CD4-positive, alpha-beta T cell (primary cell): Measurements from ENCODE around the gene CHP1. TPM values are rescaled to one million over a fixed set of nuclear protein-coding genes. Genes with fewer than 3 reads are reported as not detected.
"Not testable (repeated sequence)": the region's sequence is repeated elsewhere in the genome, so short reads cannot be mapped to it uniquely, and the experiment has no call there.

Experiments used
- ATAC-seq: fragments of 200-7000 bp; cut with Tn5 transposase; one replicate; pipeline ENCODE4 v1.10.0; 2022; ENCODE audit warnings: mild to moderate bottlenecking; ENCODE audit not compliant: poor library complexity
- CTCF ChIA-PET: fragments of 350-600 bp; sonication (Branson Sonifier 250); formaldehyde crosslinking; loops from one replicate; lab custom pipeline; 2021; ENCODE audit warnings: antibody characterized with exemption, inconsistent platforms; lab: Charles Lee
- POLR2A ChIA-PET: fragments of 350-600 bp; sonication (Branson Sonifier 250); formaldehyde crosslinking; loops from one replicate; lab custom pipeline; 2021; ENCODE audit warnings: antibody characterized with exemption, inconsistent platforms; lab: Charles Lee
- DNase-seq, 14 experiments: peaks; one replicate each; pipeline ENCODE4 v3.0.0-alpha.2; 2013 to 2020; ENCODE audit warnings: mixed read lengths in 2 of 14
- H3K27ac ChIP-seq, 2 donors: one replicate each; pipeline versions ENCODE4 v1.5.1 to v1.7.0; 2013; ENCODE audit warnings: low read length in 2 of 2, low read depth in 1 of 2, mild to moderate bottlenecking in 1 of 2
- H3K27me3 ChIP-seq, 2 experiments: 1 replicate in 1 of 2; 2 replicates in 1 of 2; pipeline versions ENCODE4 v1.6.1 to v1.7.0; 2013; ENCODE audit warnings: low read length in 2 of 2, control low read depth in 1 of 2, mild to moderate bottlenecking in 1 of 2, moderate library complexity in 1 of 2; ENCODE audit not compliant: insufficient read depth in 2 of 2, control insufficient read depth in 1 of 2
- H3K36me3 ChIP-seq: one replicate; pipeline ENCODE4 v1.6.1; 2013; ENCODE audit warnings: low read length, control low read depth; ENCODE audit not compliant: insufficient read depth
- H3K4me1 ChIP-seq: one replicate; pipeline ENCODE4 v1.6.1; 2013; ENCODE audit warnings: low read length, control low read depth; ENCODE audit not compliant: insufficient read depth
- H3K4me3 ChIP-seq: one replicate; pipeline ENCODE4 v1.5.1; 2013; ENCODE audit warnings: mild to moderate bottlenecking, low read length, moderate library complexity
- H3K9me3 ChIP-seq, 2 experiments: 1 replicate in 1 of 2; 2 replicates in 1 of 2; pipeline versions ENCODE4 v1.6.1 to v1.7.0; 2013; ENCODE audit warnings: low read length in 2 of 2, mild to moderate bottlenecking in 2 of 2, control low read depth in 1 of 2, moderate library complexity in 1 of 2; ENCODE audit not compliant: control insufficient read depth in 1 of 2, insufficient read depth in 1 of 2
- H3K27ac Mint-ChIP-seq: one replicate; pipeline ENCODE4 v1.8.0; 2020; ENCODE audit warnings: mixed read lengths
- H3K27me3 Mint-ChIP-seq: one replicate; pipeline ENCODE4 v1.8.0; 2021; ENCODE audit warnings: mixed read lengths
- H3K36me3 Mint-ChIP-seq: one replicate; pipeline ENCODE4 v1.8.0; 2021; ENCODE audit warnings: low read depth, mixed read lengths
- H3K4me1 Mint-ChIP-seq: one replicate; pipeline ENCODE4 v1.8.0; 2021; ENCODE audit warnings: low read depth, mixed read lengths
- H3K4me3 Mint-ChIP-seq: one replicate; pipeline ENCODE4 v1.8.0; 2020; ENCODE audit warnings: mild to moderate bottlenecking, mixed read lengths
- H3K9me3 Mint-ChIP-seq: one replicate; pipeline ENCODE4 v1.8.0; 2020; ENCODE audit warnings: mixed read lengths
- intact Hi-C, 2 experiments: fragments of 100-400 bp; cut with DNase I in 1 of 2; cut with micrococcal nuclease in 1 of 2; formaldehyde crosslinking; loops; one replicate each; pipeline versions ENCODE4 v1.15.1 to v1.9.0; 2023 to 2025; cut with DNase I, micrococcal nuclease
- total RNA-seq, 174 experiments: library from RNA in 2 of 174; stranded (reverse) in 2 of 174; gene quantifications; one replicate each; pipeline ENCODE4 v1.2.3 and lab custom pipeline; 2021 to 2026
- TF ChIP-seq, protein P1 (sequence below): fragments of 200-600 bp; IDR thresholded peaks from one replicate; pipeline ENCODE4 v1.8.0; 2022; ENCODE audit warnings: antibody characterized with exemption, mild to moderate bottlenecking

The CHP1 gene
- total RNA-seq, 2 experiments from 2014 or later: 20.7 to 25.5 TPM

DNA sequence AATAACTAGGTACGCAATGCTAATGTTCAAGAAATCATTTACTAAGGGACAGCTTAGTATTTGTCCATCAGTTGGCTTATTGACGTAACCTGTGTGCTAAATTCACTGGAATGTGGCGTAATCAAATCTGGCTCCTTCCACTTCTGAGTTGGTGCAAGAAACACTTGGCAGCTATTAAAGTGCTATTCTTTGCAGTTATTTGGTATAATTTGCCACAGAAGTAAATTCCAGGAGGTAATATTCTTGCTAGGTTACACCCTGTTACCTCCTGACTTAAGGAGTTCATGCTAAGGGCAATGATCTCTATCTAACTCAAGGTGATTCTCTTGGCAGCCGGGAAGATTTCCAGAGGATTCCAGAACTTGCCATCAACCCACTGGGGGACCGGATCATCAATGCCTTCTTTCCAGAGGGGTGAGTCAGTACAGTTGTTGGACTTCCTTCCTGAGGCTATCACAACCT, 25.5 kb downstream of the CHP1 start:
- H3K4me1 ChIP-seq: no peaks in the 10 kb centered on the region
- ChIA-PET POLR2A (no interaction called here), CTCF (no interaction called here)
- Mint-ChIP-seq H3K9me3 (no peaks in the 10 kb centered on the region), H3K4me1 (no peaks in the 10 kb centered on the region), H3K4me3 (no peak overlapping the region), H3K27ac (no peak overlapping the region), H3K36me3 (peaks cover 34% of the 10 kb centered on the region), H3K27me3 (no peaks in the 10 kb centered on the region)
- ATAC-seq (no peak), DNase-seq (no peak)
- H3K36me3 ChIP-seq: peaks cover 28% of the 10 kb centered on the region
- H3K27ac ChIP-seq: no peak overlapping the region
- H3K27me3 ChIP-seq: no peaks in the 10 kb centered on the region
- intact Hi-C loops: no loop called here
- H3K9me3 ChIP-seq: no peaks in the 10 kb centered on the region
- H3K4me3 ChIP-seq: no peak overlapping the region
- TF ChIP-seq, protein P1, sequence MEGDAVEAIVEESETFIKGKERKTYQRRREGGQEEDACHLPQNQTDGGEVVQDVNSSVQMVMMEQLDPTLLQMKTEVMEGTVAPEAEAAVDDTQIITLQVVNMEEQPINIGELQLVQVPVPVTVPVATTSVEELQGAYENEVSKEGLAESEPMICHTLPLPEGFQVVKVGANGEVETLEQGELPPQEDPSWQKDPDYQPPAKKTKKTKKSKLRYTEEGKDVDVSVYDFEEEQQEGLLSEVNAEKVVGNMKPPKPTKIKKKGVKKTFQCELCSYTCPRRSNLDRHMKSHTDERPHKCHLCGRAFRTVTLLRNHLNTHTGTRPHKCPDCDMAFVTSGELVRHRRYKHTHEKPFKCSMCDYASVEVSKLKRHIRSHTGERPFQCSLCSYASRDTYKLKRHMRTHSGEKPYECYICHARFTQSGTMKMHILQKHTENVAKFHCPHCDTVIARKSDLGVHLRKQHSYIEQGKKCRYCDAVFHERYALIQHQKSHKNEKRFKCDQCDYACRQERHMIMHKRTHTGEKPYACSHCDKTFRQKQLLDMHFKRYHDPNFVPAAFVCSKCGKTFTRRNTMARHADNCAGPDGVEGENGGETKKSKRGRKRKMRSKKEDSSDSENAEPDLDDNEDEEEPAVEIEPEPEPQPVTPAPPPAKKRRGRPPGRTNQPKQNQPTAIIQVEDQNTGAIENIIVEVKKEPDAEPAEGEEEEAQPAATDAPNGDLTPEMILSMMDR: no peak

DNA sequence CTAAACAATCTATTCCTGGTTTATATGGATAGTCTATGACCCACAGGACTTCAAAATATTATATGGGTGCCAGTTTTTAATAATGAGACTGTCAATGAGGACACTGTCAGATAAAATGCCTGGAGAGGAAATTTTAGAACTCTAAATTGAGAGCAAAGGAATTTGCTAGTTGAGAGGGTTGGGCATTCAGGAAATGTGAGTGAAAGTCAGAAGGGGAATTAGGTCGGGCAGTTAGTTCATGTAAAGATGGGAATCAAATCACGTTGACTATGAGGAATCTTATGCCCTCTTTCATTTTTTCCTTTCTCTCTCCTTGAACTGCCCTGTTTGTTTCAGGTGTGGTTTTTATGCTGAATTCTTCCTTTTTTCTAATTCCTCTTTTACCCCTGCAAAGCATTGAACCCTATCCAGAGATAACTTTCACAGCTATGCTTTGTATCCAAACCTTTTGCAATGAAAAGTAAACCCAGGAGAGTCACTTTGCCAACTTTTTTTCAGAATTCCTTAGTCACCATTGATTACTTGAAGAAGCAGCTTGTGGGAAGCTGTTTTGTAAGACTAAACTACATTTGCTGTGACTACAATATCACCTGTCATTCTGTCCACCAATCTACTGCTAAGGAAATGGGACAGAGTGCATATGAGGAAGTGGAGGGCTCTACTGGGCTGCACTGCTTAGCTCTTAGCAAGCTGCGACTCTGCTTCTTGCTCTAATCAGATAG, 27.8 kb downstream of the CHP1 start:
- ChIA-PET POLR2A (no interaction called here), CTCF (no interaction called here)
- Histone ChIP-seq H3K9me3 (no peaks in the 10 kb centered on the region), H3K4me3 (no peak overlapping the region), H3K4me1 (no peaks in the 10 kb centered on the region), H3K27ac (no peak overlapping the region), H3K36me3 (peaks cover 35% of the 10 kb centered on the region), H3K27me3 (no peaks in the 10 kb centered on the region)
- intact Hi-C loops: no loop called here
- TF ChIP-seq, protein P1: no peak
- no peaks in the 10 kb centered on the region for H3K27me3 Mint-ChIP-seq
- no peak for ATAC-seq
- no peaks in the 10 kb centered on the region for H3K4me1 Mint-ChIP-seq
- no peaks in the 10 kb centered on the region for H3K9me3 Mint-ChIP-seq
- H3K36me3 Mint-ChIP-seq: peaks cover 52% of the 10 kb centered on the region
- no peak overlapping the region for H3K4me3 Mint-ChIP-seq
- no peak overlapping the region for H3K27ac Mint-ChIP-seq
- peak in 1 of 14 experiments; percentile 7 for DNase-seq

DNA sequence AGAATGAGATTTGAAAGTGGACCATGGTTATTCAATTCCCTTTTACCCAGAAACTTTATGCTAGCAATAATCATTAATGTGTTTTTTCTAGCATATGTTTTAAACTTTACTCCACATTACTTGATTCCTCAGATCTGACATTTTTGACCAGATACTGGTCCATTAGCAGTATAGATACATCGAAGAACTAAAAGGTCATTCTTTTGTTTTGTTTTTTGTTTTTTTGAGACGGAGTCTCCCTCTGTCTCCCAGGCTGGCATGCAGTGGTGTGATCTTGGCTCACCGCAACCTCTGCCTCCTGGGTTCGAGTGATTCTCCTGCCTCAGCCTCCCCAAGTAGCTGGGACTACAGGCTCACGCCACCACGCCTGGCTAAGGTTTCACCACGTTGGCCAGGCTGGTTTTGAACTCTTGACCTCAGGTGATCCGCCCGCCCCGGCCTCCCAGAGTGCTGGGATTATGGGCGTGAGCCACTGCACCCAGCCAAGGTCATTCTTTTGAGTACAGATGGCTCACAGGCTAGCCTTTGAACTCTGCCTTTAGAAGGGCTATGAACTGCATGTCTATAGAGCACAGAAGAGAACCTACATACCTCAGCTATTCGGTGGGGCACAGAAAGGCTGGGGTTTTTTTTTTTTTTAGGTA, 28.6 kb downstream of the CHP1 start:
- no peak overlapping the region for H3K27ac ChIP-seq
- H3K27me3 ChIP-seq: no peaks in the 10 kb centered on the region
- H3K4me3 ChIP-seq: no peak overlapping the region
- peaks cover 32% of the 10 kb centered on the region for H3K36me3 ChIP-seq
- ChIA-PET POLR2A (no interaction called here), CTCF (no interaction called here)
- Mint-ChIP-seq H3K9me3 (no peaks in the 10 kb centered on the region), H3K27ac (no peak overlapping the region), H3K4me1 (no peaks in the 10 kb centered on the region), H3K36me3 (peaks cover 60% of the 10 kb centered on the region), H3K27me3 (no peaks in the 10 kb centered on the region), H3K4me3 (no peak overlapping the region)
- no peaks in the 10 kb centered on the region for H3K4me1 ChIP-seq
- ATAC-seq (no peak), DNase-seq (no peak)
- no peaks in the 10 kb centered on the region for H3K9me3 ChIP-seq
- intact Hi-C loops: no loop called here
- TF ChIP-seq, protein P1: no peak

DNA sequence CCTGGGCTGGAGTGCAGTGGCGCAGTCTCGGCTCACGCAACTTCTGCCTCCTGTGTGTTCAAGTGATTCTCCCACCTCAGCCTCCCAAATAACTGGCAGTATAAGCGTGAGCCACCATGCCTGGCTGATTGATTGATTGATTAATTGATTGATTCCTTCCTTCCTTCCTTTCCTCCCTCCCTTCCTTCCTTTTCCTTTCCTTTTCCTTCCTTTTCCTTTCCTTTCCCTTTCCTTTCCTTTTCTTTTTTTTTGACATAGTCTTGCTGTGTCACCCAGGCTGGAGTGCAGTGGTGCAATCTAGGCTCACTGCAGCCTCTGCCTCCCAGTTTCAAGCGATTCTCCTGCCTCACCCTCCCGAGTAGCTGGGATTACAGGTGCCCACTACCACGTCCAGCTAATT, 29.9 kb downstream of the CHP1 start:
- intact Hi-C loops, H3K9me3 Mint-ChIP-seq, H3K9me3 ChIP-seq, DNase-seq, H3K27me3 ChIP-seq, H3K4me1 Mint-ChIP-seq, H3K27ac ChIP-seq, H3K27me3 Mint-ChIP-seq, H3K27ac Mint-ChIP-seq, ATAC-seq, H3K4me3 ChIP-seq, H3K4me3 Mint-ChIP-seq, POLR2A ChIA-PET, H3K4me1 ChIP-seq, CTCF ChIA-PET: not testable (repeated sequence)
- H3K36me3 Mint-ChIP-seq: peaks cover 62% of the 10 kb centered on the region
- peaks cover 38% of the 10 kb centered on the region for H3K36me3 ChIP-seq
